GM19238 (cell line): ENCODE results near the gene TAF15.

Experiments
- DNase-seq: peaks from one replicate; pipeline ENCODE4 v3.0.0; 2011; ENCODE audit warnings: low spot score; ENCODE audit not compliant: insufficient read length

TAF15 gene

GRCh38 chr17:35786941-35787432 lies 22.3 kb upstream of the TAF15 start:
- no peak for DNase-seq

- DNase-seq: no peak
These were observed 20.6 kb upstream of the TAF15 start for GRCh38 chr17:35788477-35789368.

DNA sequence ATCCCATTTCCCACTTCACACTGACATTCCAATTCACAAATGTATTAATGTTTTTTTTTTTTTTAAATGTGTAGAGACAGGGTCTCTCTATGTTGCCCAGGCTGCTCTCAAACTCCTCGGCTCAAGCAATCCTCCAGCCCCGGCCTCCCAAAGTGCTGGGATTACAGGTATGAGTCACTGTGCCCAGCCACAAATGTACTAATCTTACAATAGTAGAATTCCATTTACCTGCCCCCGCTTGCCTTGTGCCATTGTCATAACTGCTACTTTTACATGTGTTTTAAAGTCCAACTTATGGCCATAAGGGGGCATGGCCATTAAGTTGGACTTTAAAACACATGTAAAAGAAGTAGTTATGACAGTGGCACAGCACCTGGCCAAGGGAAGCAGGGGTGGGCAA lies 18.4 kb upstream of the TAF15 start:
- no peak for DNase-seq

- no peak for DNase-seq
These were observed 17.5 kb upstream of the TAF15 start for GRCh38 chr17:35791681-35792350.

- DNase-seq: no peak
These were observed 16.0 kb upstream of the TAF15 start for GRCh38 chr17:35793257-35793656.

DNA sequence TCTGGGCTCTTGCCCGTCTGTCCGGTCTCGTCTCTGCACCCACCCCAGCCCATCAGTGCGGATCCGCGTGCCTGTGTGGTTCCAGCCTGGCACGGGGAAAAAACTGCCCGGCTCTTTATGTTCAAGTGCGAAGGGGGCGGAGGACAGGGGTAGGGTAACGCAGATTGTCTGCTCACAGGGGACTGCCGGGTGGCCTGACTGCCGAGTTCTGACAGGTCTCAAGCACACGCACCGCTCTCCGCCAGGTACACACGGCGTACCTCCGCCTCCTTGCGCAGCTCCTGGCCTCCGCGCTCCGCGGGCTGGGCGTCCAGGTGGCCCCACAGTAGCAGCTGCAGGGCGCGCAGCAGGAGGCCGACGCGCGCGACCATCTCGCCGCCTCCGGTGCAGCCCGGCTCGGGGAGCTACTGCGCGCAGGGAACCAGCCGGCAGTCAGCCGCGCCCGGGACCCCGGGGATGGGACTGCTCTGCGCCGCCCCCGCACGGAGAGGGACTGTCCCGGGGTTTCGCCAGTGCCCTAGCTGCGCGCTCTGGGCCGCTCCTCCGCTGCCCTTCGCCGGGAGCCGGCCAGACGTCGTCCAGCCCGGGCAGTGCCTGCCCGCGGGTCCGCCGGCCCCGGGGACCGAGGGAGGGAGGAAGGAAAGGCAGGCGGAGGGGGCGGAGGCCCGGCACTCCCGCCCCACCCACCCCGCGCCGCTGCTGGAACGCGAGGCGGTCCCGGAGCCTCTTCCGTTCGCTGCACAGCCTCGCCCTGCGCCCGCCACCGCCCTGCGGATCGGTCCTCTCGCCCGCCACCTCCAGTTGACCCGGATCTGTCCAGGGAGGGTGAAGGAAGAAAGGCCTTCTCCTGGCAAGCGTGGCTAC lies 14.0 kb upstream of the TAF15 start, which contains the start of gene MMP28:
Gene MMP28, minus strand, starts transcription at position 635 of the 864 bp plus-strand sequence. Its CDS starts 264 bp downstream, at position 371.
- no peak for DNase-seq

DNA sequence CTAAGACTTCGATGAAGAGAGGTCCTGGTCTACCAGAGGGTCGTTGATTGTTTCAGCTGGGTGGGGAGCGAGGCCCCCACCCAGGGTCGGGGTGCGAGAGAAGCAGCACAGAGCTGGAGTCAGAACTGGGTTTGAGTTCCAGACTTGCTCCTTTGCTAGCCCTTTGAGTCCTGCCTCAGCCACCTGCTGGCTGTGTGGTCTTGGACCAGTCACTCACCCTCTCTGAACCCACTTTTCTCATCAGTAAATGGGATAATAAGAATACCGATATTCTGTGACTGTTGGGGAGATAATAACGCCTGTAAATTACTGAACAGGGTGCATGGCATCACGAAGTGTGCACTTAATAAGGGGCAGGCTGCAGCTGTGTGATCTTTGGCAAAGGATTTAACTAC lies 13.4 kb upstream of the TAF15 start:
- DNase-seq: no peak

- DNase-seq: no peak
These were observed 12.3 kb upstream of the TAF15 start for GRCh38 chr17:35796942-35797341.

DNA sequence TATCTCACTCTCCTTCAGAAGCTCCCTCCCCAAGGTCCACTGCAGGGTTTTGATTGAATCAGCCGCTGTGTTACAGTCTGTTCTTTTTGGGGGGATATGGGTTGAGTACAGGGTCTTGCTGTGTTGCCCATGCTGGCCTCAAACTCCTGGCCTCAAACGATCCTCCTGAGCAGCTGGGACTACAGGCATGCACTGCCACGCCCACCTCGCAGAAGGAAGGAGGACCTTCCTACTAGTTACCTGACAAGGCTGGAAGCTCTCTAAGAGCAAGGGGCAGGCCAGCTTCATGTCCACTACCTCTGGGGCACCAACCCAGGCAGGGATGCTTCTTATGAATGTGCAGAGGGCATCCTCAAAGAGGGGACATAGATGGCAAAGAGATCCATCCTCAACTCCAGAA lies 11.9 kb upstream of the TAF15 start:
- no peak for DNase-seq

DNA sequence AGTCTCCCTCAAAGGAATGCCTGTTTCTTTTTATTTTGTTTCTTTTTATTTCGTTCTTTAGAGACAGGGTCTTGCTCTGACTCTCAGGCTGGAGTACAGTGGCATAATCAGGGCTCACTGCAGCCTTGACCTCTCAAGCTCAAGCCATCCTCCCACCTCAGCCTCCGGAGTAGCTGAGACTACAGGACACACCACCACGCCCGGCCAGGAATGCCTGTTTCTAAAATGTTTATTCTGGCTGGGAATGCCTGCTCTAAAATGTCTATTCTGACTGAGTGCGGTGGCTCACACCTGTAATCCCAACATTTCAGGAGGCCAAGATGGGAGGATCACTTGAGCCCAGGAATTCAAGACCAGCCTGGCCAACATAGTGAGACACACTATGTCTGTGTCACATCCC lies 11.4 kb upstream of the TAF15 start:
- DNase-seq: no peak

- no peak for DNase-seq
These were observed 9.3 kb upstream of the TAF15 start for GRCh38 chr17:35799942-35800341.

DNA sequence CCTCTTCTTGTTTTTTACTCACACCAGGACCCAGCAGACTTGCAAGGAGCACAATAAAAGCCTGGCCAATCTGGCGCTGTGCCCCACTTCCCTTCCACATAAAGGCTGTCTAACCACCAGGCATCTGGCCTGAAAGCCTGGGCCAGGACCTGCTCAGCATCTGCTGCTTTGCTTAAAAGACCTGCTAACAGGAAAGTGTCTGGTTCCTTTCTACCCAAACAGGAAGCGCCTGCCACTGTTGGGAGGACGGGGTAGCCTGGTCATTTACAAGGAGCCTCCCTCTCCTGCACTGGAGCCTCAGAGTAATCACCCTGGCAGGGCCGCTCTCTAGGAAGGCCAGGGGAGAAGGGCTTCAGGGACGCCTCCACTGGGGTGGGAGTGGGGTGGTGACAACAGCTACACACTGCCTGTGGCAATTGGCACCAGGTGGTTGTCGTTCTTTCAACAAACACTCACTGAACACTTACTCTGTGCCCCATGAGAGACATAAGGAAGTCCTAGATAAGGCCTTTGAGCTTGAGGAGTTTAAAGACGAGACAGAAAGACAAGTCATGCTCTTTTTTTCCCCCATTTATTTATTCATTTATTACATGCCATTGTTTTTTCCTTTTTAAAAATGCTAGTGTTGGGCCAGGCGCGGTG lies 7.6 kb upstream of the TAF15 start:
- no peak for DNase-seq

GRCh38 chr17:35804658-35805192 lies 4.6 kb upstream of the TAF15 start:
- DNase-seq: peak; percentile 63

- DNase-seq: no peak
These were observed 1.7 kb upstream of the TAF15 start for GRCh38 chr17:35807371-35808144.

DNA sequence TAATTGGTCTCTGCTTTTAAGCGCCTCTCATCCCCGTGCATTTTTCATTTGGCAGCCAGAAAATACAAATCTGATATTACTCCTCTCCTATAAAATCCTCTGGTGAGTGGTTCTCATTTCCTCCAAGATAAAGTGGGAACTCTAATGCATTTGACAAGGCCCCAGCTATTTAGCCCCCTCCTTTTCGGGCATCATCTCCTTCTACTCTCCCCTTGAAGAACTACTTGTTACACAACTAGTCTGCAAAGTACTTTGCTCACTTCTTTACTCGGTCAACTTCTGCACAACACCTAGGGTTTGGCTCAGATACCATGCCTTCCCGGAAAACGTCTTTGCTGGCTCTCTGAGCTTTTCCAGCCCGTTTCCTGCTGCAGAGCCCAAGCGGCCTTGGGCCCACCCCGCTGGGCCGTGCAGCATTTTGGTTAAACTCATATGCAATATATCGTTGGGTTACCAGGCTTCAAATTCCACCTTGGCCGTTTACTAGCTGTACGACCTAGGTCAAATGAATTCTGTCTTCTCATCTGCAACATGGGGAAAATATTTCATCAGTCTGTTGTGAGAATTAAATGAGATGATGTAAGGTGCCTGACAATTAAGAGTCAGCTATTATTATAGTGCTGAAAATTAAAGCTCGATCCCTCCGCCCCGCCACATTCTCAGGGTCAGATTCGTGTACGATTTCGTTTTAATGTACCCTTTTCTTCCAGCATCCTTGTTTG lies 883 bp upstream of the TAF15 start:
- DNase-seq: no peak

DNA sequence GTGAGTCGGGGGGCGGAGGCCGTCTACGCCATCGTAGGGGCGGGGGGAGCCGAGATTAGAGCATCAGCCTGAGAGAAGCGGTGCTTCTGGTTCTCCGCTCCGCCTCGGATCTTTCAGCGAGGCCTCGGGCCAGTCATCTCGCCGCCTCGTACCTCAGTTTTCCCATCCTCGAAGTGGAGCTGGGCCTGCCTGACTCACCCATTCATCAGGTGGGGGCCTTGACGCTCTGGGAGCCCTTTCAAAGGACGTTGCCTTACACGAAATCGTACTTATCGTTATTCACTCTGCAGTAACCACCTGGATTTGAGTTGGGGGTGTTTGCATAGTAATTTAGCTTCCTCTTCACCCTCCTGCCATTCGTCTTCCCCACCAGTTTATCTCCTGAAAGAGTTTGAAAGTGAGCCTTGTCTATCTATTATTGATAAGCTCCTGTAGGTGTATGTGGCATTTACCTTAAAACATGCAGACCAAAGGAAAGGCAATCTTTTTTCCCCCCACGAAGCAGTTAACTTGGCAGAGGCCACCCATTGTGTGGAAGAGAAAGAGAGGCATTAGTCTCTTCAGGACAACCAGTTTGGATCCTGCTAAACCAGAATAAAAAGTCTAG lies 674 bp downstream of the TAF15 start:
- DNase-seq: no peak

- no peak for DNase-seq
These were observed 2.5 kb downstream of the TAF15 start for GRCh38 chr17:35811759-35812158.

GRCh38 chr17:35812456-35812855 lies 3.2 kb downstream of the TAF15 start:
- DNase-seq: no peak

DNA sequence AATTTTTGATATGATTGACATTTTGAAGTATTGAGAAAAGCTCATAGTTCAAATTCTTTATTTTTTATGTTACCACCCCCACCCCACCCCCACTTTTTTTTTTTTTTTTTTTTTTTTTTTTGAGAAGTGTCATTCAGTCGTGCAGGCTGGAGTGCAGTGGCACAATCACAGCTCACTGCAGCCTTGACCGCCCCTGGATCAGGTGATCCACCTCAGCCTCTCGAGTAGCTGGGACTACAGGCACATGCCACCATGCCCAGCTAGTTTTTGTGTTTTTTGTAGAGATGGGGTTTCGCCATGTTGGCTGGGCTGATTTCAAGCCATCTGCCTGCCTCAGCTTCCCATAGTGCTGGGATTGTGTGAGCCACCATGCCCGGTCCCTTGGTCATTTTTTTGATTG lies 7.4 kb downstream of the TAF15 start:
- DNase-seq: no peak
